Activated naive CD4-positive, alpha-beta T cell treated with anti-CD3 and anti-CD28 coated beads for 36 hours (primary cell): ENCODE results near the gene PIK3IP1. TPM values are rescaled to one million over a fixed set of nuclear protein-coding genes. Genes with fewer than 3 reads are reported as not detected.
A peak's percentile ranks its signal among the peaks of the same experiment; 100 is the strongest.

Experiments used
- CTCF ChIA-PET: fragments of 350-600 bp; sonication (Branson Sonifier 250); formaldehyde crosslinking; loops from one replicate; lab custom pipeline; 2021; ENCODE audit warnings: antibody characterized with exemption; lab: Charles Lee
- DNase-seq: peaks from one replicate; pipeline ENCODE4 v3.0.0-alpha.2; 2020
- H3K27ac Mint-ChIP-seq: one replicate; pipeline ENCODE4 v1.8.0; 2021; ENCODE audit warnings: mild to moderate bottlenecking, mixed read lengths
- H3K27me3 Mint-ChIP-seq: one replicate; pipeline ENCODE4 v1.8.0; 2021; ENCODE audit warnings: low read depth, mixed read lengths
- H3K36me3 Mint-ChIP-seq: one replicate; pipeline ENCODE4 v1.8.0; 2021; ENCODE audit warnings: low read depth, mixed read lengths
- H3K4me1 Mint-ChIP-seq: one replicate; pipeline ENCODE4 v1.8.0; 2021; ENCODE audit warnings: low read depth, mixed read lengths
- H3K4me3 Mint-ChIP-seq: one replicate; pipeline ENCODE4 v1.8.0; 2021; ENCODE audit warnings: mild to moderate bottlenecking, moderate library complexity, mixed read lengths
- H3K9me3 Mint-ChIP-seq: one replicate; pipeline ENCODE4 v1.8.0; 2021; ENCODE audit warnings: mixed read lengths
- intact Hi-C: fragments of 100-400 bp; cut with micrococcal nuclease; formaldehyde crosslinking; loops from one replicate; pipeline ENCODE4 v1.15.1; 2023
- total RNA-seq, 2 experiments: library from RNA; stranded (reverse); gene quantifications; one replicate each; pipeline ENCODE4 v1.2.3, GENCODE V29; 2021

The PIK3IP1 gene
- total RNA-seq, 2 experiments from 2014 or later = 27.4 to 28.6 TPM

GRCh38 chr22:31302006-31302405 lies 9.7 kb upstream of the PIK3IP1 start:
- DNase-seq = no peak
- no peak overlapping the region for H3K4me3 Mint-ChIP-seq
- no peak overlapping the region for H3K27ac Mint-ChIP-seq
- H3K9me3 Mint-ChIP-seq = no peaks in the 10 kb centered on the region
- H3K4me1 Mint-ChIP-seq = peaks cover 32% of the 10 kb centered on the region
- no peaks in the 10 kb centered on the region for H3K27me3 Mint-ChIP-seq
- H3K36me3 Mint-ChIP-seq = no peaks in the 10 kb centered on the region
- intact Hi-C loops = no loop called here
- CTCF ChIA-PET = interaction anchor here (0.8 to 2.3 kb wide), 4 partner anchors 9 to 29 kb away, joined by 3 to 14 read pairs (median 10); partner anchors contain the start of gene PIK3IP1

GRCh38 chr22:31300896-31301295 lies 8.6 kb upstream of the PIK3IP1 start:
- DNase-seq = no peak
- CTCF ChIA-PET = interaction anchor here (0.9 to 5.3 kb wide), 2 partner anchors 13 to 28 kb away, joined by 3 to 49 read pairs; no protein-coding TSS in a partner anchor
- H3K36me3 Mint-ChIP-seq = no peaks in the 10 kb centered on the region
- H3K4me1 Mint-ChIP-seq = peaks cover 35% of the 10 kb centered on the region
- H3K27ac Mint-ChIP-seq = no peak overlapping the region
- intact Hi-C loops = no loop called here
- H3K4me3 Mint-ChIP-seq = no peak overlapping the region
- H3K9me3 Mint-ChIP-seq = no peaks in the 10 kb centered on the region
- no peaks in the 10 kb centered on the region for H3K27me3 Mint-ChIP-seq

- intact Hi-C loops = no loop called here
- peaks cover 3% of the 10 kb centered on the region for H3K36me3 Mint-ChIP-seq
- CTCF ChIA-PET = interaction anchor here (0.6 to 5.3 kb wide), 9 partner anchors 8 to 134 kb away, joined by 3 to 49 read pairs (median 3); partner anchors contain the start of gene PATZ1
- H3K9me3 Mint-ChIP-seq = peaks cover 3% of the 10 kb centered on the region
- peaks cover 59% of the 10 kb centered on the region for H3K4me1 Mint-ChIP-seq
- H3K27me3 Mint-ChIP-seq = no peaks in the 10 kb centered on the region
- H3K4me3 Mint-ChIP-seq = peak overlapping the region; percentile 57
- H3K27ac Mint-ChIP-seq = peak overlapping the region; percentile 76
- no peak for DNase-seq
Observed at GRCh38 chr22:31295831-31296657, 3.8 kb upstream of the PIK3IP1 start.

- H3K27me3 Mint-ChIP-seq = no peaks in the 10 kb centered on the region
- intact Hi-C loops = no loop called here
- peaks cover 6% of the 10 kb centered on the region for H3K36me3 Mint-ChIP-seq
- H3K9me3 Mint-ChIP-seq = peaks cover 3% of the 10 kb centered on the region
- peak overlapping the region; percentile 57 for H3K4me3 Mint-ChIP-seq
- H3K4me1 Mint-ChIP-seq = peaks cover 55% of the 10 kb centered on the region
- CTCF ChIA-PET = interaction anchor here (0.6 to 2.5 kb wide), 3 partner anchors 17 to 676 kb away, joined by 3 to 8 read pairs (median 3); no protein-coding TSS in a partner anchor
- no peak for DNase-seq
- H3K27ac Mint-ChIP-seq = peak overlapping the region; percentile 76
Observed at GRCh38 chr22:31295360-31295759, 3.1 kb upstream of the PIK3IP1 start.

GRCh38 chr22:31291481-31292235 lies 630 bp downstream of the PIK3IP1 start:
- peak overlapping the region; percentile 97 for H3K27ac Mint-ChIP-seq
- CTCF ChIA-PET = interaction anchor here (0.5 to 6.2 kb wide), 8 partner anchors 9 to 260 kb away, joined by 5 to 32 read pairs (median 6); no protein-coding TSS in a partner anchor
- H3K9me3 Mint-ChIP-seq = peaks cover 3% of the 10 kb centered on the region
- H3K27me3 Mint-ChIP-seq = no peaks in the 10 kb centered on the region
- H3K36me3 Mint-ChIP-seq = peaks cover 16% of the 10 kb centered on the region
- H3K4me1 Mint-ChIP-seq = peaks cover 67% of the 10 kb centered on the region
- peak overlapping the region; percentile 98 for H3K4me3 Mint-ChIP-seq
- DNase-seq = no peak
- intact Hi-C loops = loop anchor here (1.0 to 5.0 kb wide), 10 partner anchors 17 to 461 kb away; partner anchors contain the start of genes DEPDC5, LIMK2, MORC2 and PATZ1

- Mint-ChIP-seq H3K27ac (peak overlapping the region; percentile 100), H3K36me3 (peaks cover 16% of the 10 kb centered on the region), H3K4me3 (peak overlapping the region; percentile 98), H3K9me3 (peaks cover 3% of the 10 kb centered on the region), H3K4me1 (peaks cover 65% of the 10 kb centered on the region), H3K27me3 (no peaks in the 10 kb centered on the region)
- CTCF ChIA-PET = interaction anchor here (1.1 to 6.2 kb wide), 8 partner anchors 11 to 79 kb away, joined by 3 to 32 read pairs (median 10); partner anchors contain the start of gene LIMK2
- intact Hi-C loops = loop anchor here (1.0 to 5.0 kb wide), 7 partner anchors 11 to 462 kb away; partner anchors contain the start of genes DEPDC5, MORC2, PRR14L and SELENOM
- peak; percentile 96 for DNase-seq
Observed at GRCh38 chr22:31290494-31291471, 1.5 kb downstream of the PIK3IP1 start.

- Mint-ChIP-seq H3K4me1 (peaks cover 69% of the 10 kb centered on the region), H3K27me3 (no peaks in the 10 kb centered on the region), H3K9me3 (peaks cover 3% of the 10 kb centered on the region), H3K36me3 (peaks cover 17% of the 10 kb centered on the region), H3K27ac (peak overlapping the region; percentile 100), H3K4me3 (peak overlapping the region; percentile 98)
- CTCF ChIA-PET = interaction anchor here (0.6 to 6.2 kb wide), 7 partner anchors 10 to 690 kb away, joined by 3 to 32 read pairs (median 7); partner anchors contain the start of gene LIMK2
- DNase-seq = no peak
- intact Hi-C loops = loop anchor here (5.0 kb wide), 1 partner anchor 117 kb away; no protein-coding TSS in a partner anchor
Observed at GRCh38 chr22:31289344-31289743, 2.9 kb downstream of the PIK3IP1 start.

- no peaks in the 10 kb centered on the region for H3K27me3 Mint-ChIP-seq
- peaks cover 69% of the 10 kb centered on the region for H3K4me1 Mint-ChIP-seq
- no peak for DNase-seq
- CTCF ChIA-PET = interaction anchor here (0.6 to 6.2 kb wide), 5 partner anchors 15 to 691 kb away, joined by 3 to 32 read pairs (median 13); partner anchors contain the start of gene LIMK2
- H3K27ac Mint-ChIP-seq = peak overlapping the region; percentile 100
- H3K4me3 Mint-ChIP-seq = peak overlapping the region; percentile 98
- peaks cover 1% of the 10 kb centered on the region for H3K9me3 Mint-ChIP-seq
- intact Hi-C loops = loop anchor here (5.0 kb wide), 1 partner anchor 116 kb away; no protein-coding TSS in a partner anchor
- peaks cover 17% of the 10 kb centered on the region for H3K36me3 Mint-ChIP-seq
Observed at GRCh38 chr22:31288496-31289240, 3.6 kb downstream of the PIK3IP1 start.

GRCh38 chr22:31287818-31288495 lies 4.3 kb downstream of the PIK3IP1 start:
- intact Hi-C loops = loop anchor here (5.0 kb wide), 1 partner anchor 116 kb away; no protein-coding TSS in a partner anchor
- CTCF ChIA-PET = interaction anchor here (0.6 to 6.2 kb wide), 2 partner anchors 9 to 15 kb away, joined by 3 to 32 read pairs; no protein-coding TSS in a partner anchor
- H3K9me3 Mint-ChIP-seq = no peaks in the 10 kb centered on the region
- DNase-seq = no peak
- no peaks in the 10 kb centered on the region for H3K27me3 Mint-ChIP-seq
- peaks cover 70% of the 10 kb centered on the region for H3K4me1 Mint-ChIP-seq
- peaks cover 18% of the 10 kb centered on the region for H3K36me3 Mint-ChIP-seq
- H3K4me3 Mint-ChIP-seq = peak overlapping the region; percentile 62
- peak overlapping the region; percentile 100 for H3K27ac Mint-ChIP-seq
